ENCODE data around the gene NAA10. TPM values are rescaled to one million over a fixed set of nuclear protein-coding genes. Genes with fewer than 3 reads are reported as not detected.
A peak's percentile ranks its signal among the peaks of the same experiment; 100 is the strongest.

Gene NAA10
- polyA plus RNA-seq, 2 of the 4 experiments (the other 2 are of a cell fraction) = 63.5 to 230 TPM

GRCh38 chrX:153948002-153948466 is 13.2 kb upstream of the NAA10 start:
- 69% methylated on average over 10 of the region's 10 CpGs for WGBS (ENCODE audit: missing lambda C conversion rate)
- no peak for TF ChIP-seq HEYL (CRISPR knock-in tag; IDR thresholded peaks at IDR 0.05)
- TF ChIP-seq NR3C1 (IDR thresholded peaks at IDR 0.05) = no peak
- no peak for TF ChIP-seq CHD2 (IDR thresholded peaks at IDR 0.05; ENCODE audit: low read length, partially characterized antibody)
- TF ChIP-seq HOXB5 (CRISPR knock-in tag; IDR thresholded peaks at IDR 0.05) = no peak
- no peak for TF ChIP-seq ZNF302 (CRISPR knock-in tag; IDR thresholded peaks at IDR 0.05)
- FAIRE-seq (no peak), ATAC-seq (peak in 1 of 2 experiments; percentile 2; a peak in 2 of 6 replicates), DNase-seq (ENCODE audit: low read depth in 1 of 2, low spot score in 1 of 2) (no peak)
- CTCF ChIA-PET = interaction anchor here (0.7 to 17.9 kb wide), 16 partner anchors 8 to 1006 kb away, joined by 3 to 363 read pairs (median 6); partner anchors contain the start of genes ARHGAP4, NAA10 and PLXNB3
- Histone ChIP-seq H3K4me1 (peaks cover 3% of the 10 kb centered on the region; the same call in 1 of the 3 replicates), H3K4me3 (no peak overlapping the region), H3K4me2 (no peak overlapping the region), H3K27ac (no peak overlapping the region), H3K9me3 (no peaks in the 10 kb centered on the region)
- POLR2A ChIA-PET = no interaction called here

GRCh38 chrX:153947009-153947769 is 12.4 kb upstream of the NAA10 start:
- FAIRE-seq (peak; percentile 99), DNase-seq (ENCODE audit: low read depth in 1 of 2, low spot score in 1 of 2) (peak; percentile 72 to 87), ATAC-seq (peak; percentile 83 to 91)
- TF ChIP-seq E2F6 (IDR thresholded peaks at IDR 0.05; ENCODE audit: borderline replicate concordance, low read depth) (0 out of 2 replicates have a peak, but pooled peaks have one; percentile 23), HOXA7 (CRISPR knock-in tag; IDR thresholded peaks at IDR 0.05) (no peak), ZNF302 (CRISPR knock-in tag; IDR thresholded peaks at IDR 0.05) (no peak), NFE2L2 (conservative IDR thresholded peaks at IDR 0.05; ENCODE audit: low read length) (no peak), CBX8 (IDR thresholded peaks at IDR 0.05) (no peak), TP53 (CRISPR knock-in tag; IDR thresholded peaks at IDR 0.05) (no peak), RCOR1 (IDR thresholded peaks at IDR 0.05; ENCODE audit: low read depth, low read length) (no peak), FOSB (CRISPR knock-in tag; IDR thresholded peaks at IDR 0.05) (no peak), CTCF (IDR thresholded peaks at IDR 0.05) (peak; percentile 92), SMC3 (IDR thresholded peaks at IDR 0.05) (peak; percentile 73), CHD4 (IDR thresholded peaks at IDR 0.05; ENCODE audit: borderline replicate concordance) (no peak), RNF2 (IDR thresholded peaks at IDR 0.05; ENCODE audit: borderline replicate concordance, low read depth) (no peak), PHF8 (IDR thresholded peaks at IDR 0.05; ENCODE audit: borderline replicate concordance, low read depth) (no peak), ZSCAN20 (CRISPR knock-in tag; IDR thresholded peaks at IDR 0.05) (no peak), POLR2A (IDR thresholded peaks at IDR 0.05; ENCODE audit: low read length) (no peak), GATA3 (IDR thresholded peaks at IDR 0.05; ENCODE audit: borderline replicate concordance) (no peak), KDM5A (IDR thresholded peaks at IDR 0.05) (no peak), MYC (IDR thresholded peaks at IDR 0.05; ENCODE audit: borderline replicate concordance, low read length) (no peak), ZFP36 (IDR thresholded peaks at IDR 0.05; ENCODE audit: borderline replicate concordance, partially characterized antibody) (no peak), JUNB (IDR thresholded peaks at IDR 0.05) (no peak), MAFK (IDR thresholded peaks at IDR 0.05; ENCODE audit: partially characterized antibody) (no peak), CHD2 (IDR thresholded peaks at IDR 0.05; ENCODE audit: low read length, partially characterized antibody) (no peak), JUN (IDR thresholded peaks at IDR 0.05) (no peak), KDM1A (IDR thresholded peaks at IDR 0.05; ENCODE audit: low read depth) (no peak), EP300 (IDR thresholded peaks at IDR 0.05) (no peak), CEBPB (IDR thresholded peaks at IDR 0.05) (no peak), HES2 (IDR thresholded peaks at IDR 0.05) (no peak), ZC3H11A (IDR thresholded peaks at IDR 0.05) (no peak)
- TF ChIP-seq, protein P1, sequence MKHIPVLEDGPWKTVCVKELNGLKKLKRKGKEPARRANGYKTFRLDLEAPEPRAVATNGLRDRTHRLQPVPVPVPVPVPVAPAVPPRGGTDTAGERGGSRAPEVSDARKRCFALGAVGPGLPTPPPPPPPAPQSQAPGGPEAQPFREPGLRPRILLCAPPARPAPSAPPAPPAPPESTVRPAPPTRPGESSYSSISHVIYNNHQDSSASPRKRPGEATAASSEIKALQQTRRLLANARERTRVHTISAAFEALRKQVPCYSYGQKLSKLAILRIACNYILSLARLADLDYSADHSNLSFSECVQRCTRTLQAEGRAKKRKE (CRISPR knock-in tag; IDR thresholded peaks at IDR 0.05; ENCODE audit: low read depth) = no peak
- TF ChIP-seq, protein P2, sequence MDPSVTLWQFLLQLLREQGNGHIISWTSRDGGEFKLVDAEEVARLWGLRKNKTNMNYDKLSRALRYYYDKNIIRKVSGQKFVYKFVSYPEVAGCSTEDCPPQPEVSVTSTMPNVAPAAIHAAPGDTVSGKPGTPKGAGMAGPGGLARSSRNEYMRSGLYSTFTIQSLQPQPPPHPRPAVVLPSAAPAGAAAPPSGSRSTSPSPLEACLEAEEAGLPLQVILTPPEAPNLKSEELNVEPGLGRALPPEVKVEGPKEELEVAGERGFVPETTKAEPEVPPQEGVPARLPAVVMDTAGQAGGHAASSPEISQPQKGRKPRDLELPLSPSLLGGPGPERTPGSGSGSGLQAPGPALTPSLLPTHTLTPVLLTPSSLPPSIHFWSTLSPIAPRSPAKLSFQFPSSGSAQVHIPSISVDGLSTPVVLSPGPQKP (IDR thresholded peaks at IDR 0.05; ENCODE audit: low read depth, low read length) = no peak
- TF ChIP-seq, protein P3, sequence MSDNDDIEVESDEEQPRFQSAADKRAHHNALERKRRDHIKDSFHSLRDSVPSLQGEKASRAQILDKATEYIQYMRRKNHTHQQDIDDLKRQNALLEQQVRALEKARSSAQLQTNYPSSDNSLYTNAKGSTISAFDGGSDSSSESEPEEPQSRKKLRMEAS (IDR thresholded peaks at IDR 0.05) = peak; percentile 53

More at GRCh38 chrX:153947009-153947769, 12.4 kb upstream of the NAA10 start:
- Histone ChIP-seq H3K4me3 (no peak overlapping the region), H3K9me3 (no peaks in the 10 kb centered on the region), H3K27ac (peak overlapping the region in 1 of 2 experiments; percentile 68; a peak in 2 of 6 replicates), H3K4me1 (peaks cover 3% of the 10 kb centered on the region; the same call in 1 of the 3 replicates), H3K4me2 (no peak overlapping the region)
- 29% methylated on average over 14 of the region's 19 CpGs for WGBS (ENCODE audit: missing lambda C conversion rate)
- ChIA-PET CTCF (interaction anchor here (0.7 to 17.9 kb wide), 34 partner anchors 9 to 1006 kb away, joined by 3 to 363 read pairs (median 4); partner anchors contain the start of genes ARHGAP4, HCFC1, NAA10 and PLXNB3), POLR2A (interaction anchor here (1.0 kb wide), 1 partner anchor 19 kb away, joined by 6 read pairs; no protein-coding TSS in a partner anchor)

Data from A549 (cell line).